Ascending aorta (tissue), 2 donors: ENCODE data around the gene C1QC. TPM values are rescaled to one million over a fixed set of nuclear protein-coding genes. Genes with fewer than 3 reads are reported as not detected.

Experiments
- DNase-seq, 2 donors: peaks; one replicate each; pipeline ENCODE4 v3.0.0-alpha.2; 2019; ENCODE audit warnings: low spot score in 2 of 2
- H3K27ac ChIP-seq, 2 donors: fragments of 200-600 bp; sonication (generic); one replicate each; pipeline ENCODE4 v1.5.1; 2016 to 2017; ENCODE audit warnings: mild to moderate bottlenecking in 1 of 2
- H3K27me3 ChIP-seq: fragments of 200-600 bp; sonication (generic); one replicate; pipeline ENCODE4 v1.5.1; 2017
- H3K36me3 ChIP-seq, 2 donors: fragments of 200-600 bp; sonication (generic); one replicate each; pipeline ENCODE4 v1.5.1; 2016
- H3K4me1 ChIP-seq, 2 donors: fragments of 200-600 bp; sonication (generic); one replicate each; pipeline ENCODE4 v1.5.1; 2016 to 2017; ENCODE audit warnings: mild to moderate bottlenecking in 1 of 2
- H3K4me3 ChIP-seq, 2 donors: fragments of 200-600 bp; sonication (generic); one replicate each; pipeline ENCODE4 v1.5.1; 2016 to 2017; ENCODE audit warnings: mild to moderate bottlenecking in 1 of 2
- H3K9me3 ChIP-seq, 2 donors: fragments of 200-600 bp; sonication (generic); one replicate each; pipeline ENCODE4 v1.5.1; 2016
- CTCF ChIP-seq, 3 experiments: fragments of 200-600 bp in 2 of 3; fragments of 450-650 bp in 1 of 3; sonication (generic) in 2 of 3; IDR thresholded peaks; one replicate each; pipeline ENCODE4 v1.5.1; 2016 to 2019; ENCODE audit warnings: antibody characterized with exemption in 3 of 3, mild to moderate bottlenecking in 1 of 3, moderate library complexity in 1 of 3
- intact Hi-C: fragments of 100-400 bp; cut with DNase I; formaldehyde crosslinking; loops from one replicate; pipeline ENCODE4 v1.15.1; 2023
- total RNA-seq: library from RNA; depleted of rRNA; stranded (reverse); fragments of >200 nt; gene quantifications from one replicate; pipeline ENCODE4 v1.1.0, GENCODE V29; 2016

C1QC gene
- total RNA-seq, 1 donor from 2014 or later, result 350 TPM

GRCh38 chr1:22613572-22613918 lies 29.9 kb upstream of the C1QC start:
- H3K27ac ChIP-seq, result no peak overlapping the region
- intact Hi-C loops, result no loop called here
- no peaks in the 10 kb centered on the region for H3K4me1 ChIP-seq
- TF ChIP-seq CTCF (IDR thresholded peaks at IDR 0.05), result no peak
- no peaks in the 10 kb centered on the region for H3K36me3 ChIP-seq
- no peak overlapping the region for H3K4me3 ChIP-seq
- DNase-seq, result no peak
- no peaks in the 10 kb centered on the region for H3K9me3 ChIP-seq
- no peaks in the 10 kb centered on the region for H3K27me3 ChIP-seq

- Histone ChIP-seq H3K4me1 (no peaks in the 10 kb centered on the region), H3K4me3 (no peak overlapping the region), H3K36me3 (no peaks in the 10 kb centered on the region), H3K27me3 (no peaks in the 10 kb centered on the region), H3K27ac (no peak overlapping the region), H3K9me3 (no peaks in the 10 kb centered on the region)
- no peak for TF ChIP-seq CTCF (IDR thresholded peaks at IDR 0.05)
- DNase-seq, result no peak
- intact Hi-C loops, result no loop called here
Observed at GRCh38 chr1:22613951-22614350, 29.5 kb upstream of the C1QC start.

GRCh38 chr1:22615886-22616285 lies 27.5 kb upstream of the C1QC start:
- intact Hi-C loops, result no loop called here
- no peak for TF ChIP-seq CTCF (IDR thresholded peaks at IDR 0.05)
- Histone ChIP-seq H3K9me3 (no peaks in the 10 kb centered on the region), H3K27ac (no peak overlapping the region), H3K4me1 (no peaks in the 10 kb centered on the region), H3K4me3 (no peak overlapping the region), H3K36me3 (no peaks in the 10 kb centered on the region), H3K27me3 (no peaks in the 10 kb centered on the region)
- no peak for DNase-seq

GRCh38 chr1:22616571-22616970 lies 26.9 kb upstream of the C1QC start:
- Histone ChIP-seq H3K4me3 (no peak overlapping the region), H3K27ac (no peak overlapping the region), H3K27me3 (no peaks in the 10 kb centered on the region), H3K9me3 (no peaks in the 10 kb centered on the region), H3K36me3 (no peaks in the 10 kb centered on the region), H3K4me1 (no peaks in the 10 kb centered on the region)
- DNase-seq, result no peak
- TF ChIP-seq CTCF (IDR thresholded peaks at IDR 0.05), result no peak
- intact Hi-C loops, result no loop called here

- no peak for TF ChIP-seq CTCF (IDR thresholded peaks at IDR 0.05)
- Histone ChIP-seq H3K27ac (no peak overlapping the region), H3K4me1 (no peaks in the 10 kb centered on the region), H3K4me3 (no peak overlapping the region), H3K36me3 (no peaks in the 10 kb centered on the region), H3K27me3 (no peaks in the 10 kb centered on the region), H3K9me3 (no peaks in the 10 kb centered on the region)
- intact Hi-C loops, result no loop called here
- no peak for DNase-seq
Observed at GRCh38 chr1:22618056-22618455, 25.4 kb upstream of the C1QC start.

- Histone ChIP-seq H3K36me3 (no peaks in the 10 kb centered on the region), H3K9me3 (no peaks in the 10 kb centered on the region), H3K4me1 (no peaks in the 10 kb centered on the region), H3K27ac (no peak overlapping the region), H3K27me3 (no peaks in the 10 kb centered on the region), H3K4me3 (no peak overlapping the region)
- TF ChIP-seq CTCF (IDR thresholded peaks at IDR 0.05), result no peak
- DNase-seq, result no peak
- intact Hi-C loops, result no loop called here
Observed at GRCh38 chr1:22619252-22619651, 24.2 kb upstream of the C1QC start.
